ENCODE data around the gene CTSL.

CTSL gene

GRCh38 chr9:87778996-87779395 lies 53.1 kb downstream of the CTSL start:
- no peak for TF ChIP-seq CTCF (IDR thresholded peaks at IDR 0.05; ENCODE audit: low read depth, low read length)
- DNase-seq (ENCODE audit: extremely low read depth, low read depth) = no peak

Measured in AG09319 (cell line).